ENCODE data around the gene SLC26A1.
"Not testable (repeated sequence)": the region's sequence is repeated elsewhere in the genome, so short reads cannot be mapped to it uniquely, and the experiment has no call there.

SLC26A1 gene

GRCh38 chr4:1012034-1012739, 19.0 kb upstream of the SLC26A1 start:
- peak in 2 of 3 donors; percentile 25 to 36 for DNase-seq

- no peak for DNase-seq
These were observed 18.4 kb upstream of the SLC26A1 start for GRCh38 chr4:1011666-1012033.

GRCh38 chr4:1011022-1011665, 17.9 kb upstream of the SLC26A1 start, which contains the start of gene FGFRL1:
TSS of gene FGFRL1 (plus strand) at chr4:1011626. CDS start at chr4:1012486, 860 bp downstream.
- peak; percentile 88 to 98 (median 96) for DNase-seq

GRCh38 chr4:1010395-1011021, 17.3 kb upstream of the SLC26A1 start:
- DNase-seq = peak; percentile 86 to 92 (median 88)

GRCh38 chr4:1009542-1010394, 16.6 kb upstream of the SLC26A1 start:
- peak; percentile 73 to 94 (median 86) for DNase-seq

GRCh38 chr4:1008840-1009541, 15.8 kb upstream of the SLC26A1 start:
- DNase-seq = peak; percentile 20 to 27 (median 21)

GRCh38 chr4:1006856-1007255, 13.7 kb upstream of the SLC26A1 start:
- DNase-seq = peak in 1 of 3 donors; percentile 14

GRCh38 chr4:1004557-1005485, 11.6 kb upstream of the SLC26A1 start:
- DNase-seq = no peak

- DNase-seq = no peak
These were observed 10.8 kb upstream of the SLC26A1 start for GRCh38 chr4:1004071-1004418.

GRCh38 chr4:1003271-1004070, 10.3 kb upstream of the SLC26A1 start:
- DNase-seq = no peak

GRCh38 chr4:1002631-1003251, 9.5 kb upstream of the SLC26A1 start:
- DNase-seq = no peak

GRCh38 chr4:1002131-1002630, 9.0 kb upstream of the SLC26A1 start:
- DNase-seq = peak in 1 of 3 donors; percentile 22

- no peak for DNase-seq
These were observed 8.4 kb upstream of the SLC26A1 start for GRCh38 chr4:1001561-1002130.

- DNase-seq = no peak
These were observed 7.6 kb upstream of the SLC26A1 start for GRCh38 chr4:1000686-1001260.

- no peak for DNase-seq
These were observed 6.8 kb upstream of the SLC26A1 start for GRCh38 chr4:999882-1000425.

- DNase-seq = not testable (repeated sequence)
These were observed 6.1 kb upstream of the SLC26A1 start for GRCh38 chr4:999240-999863.

- DNase-seq = no peak
These were observed 5.0 kb upstream of the SLC26A1 start for GRCh38 chr4:998096-998691.

Measured in suppressor macrophage treated with lipopolysaccharide for 1 hour (primary cell).